ENCODE measurements around the gene IDH3B. TPM values are rescaled to one million over a fixed set of nuclear protein-coding genes. Genes with fewer than 3 reads are reported as not detected.

The IDH3B gene
- total and polyA plus RNA-seq, 2 of the 13 experiments (the other 11 are each of a cell fraction or from before 2014, with no cell fraction given): 215 to 254 TPM

DNA sequence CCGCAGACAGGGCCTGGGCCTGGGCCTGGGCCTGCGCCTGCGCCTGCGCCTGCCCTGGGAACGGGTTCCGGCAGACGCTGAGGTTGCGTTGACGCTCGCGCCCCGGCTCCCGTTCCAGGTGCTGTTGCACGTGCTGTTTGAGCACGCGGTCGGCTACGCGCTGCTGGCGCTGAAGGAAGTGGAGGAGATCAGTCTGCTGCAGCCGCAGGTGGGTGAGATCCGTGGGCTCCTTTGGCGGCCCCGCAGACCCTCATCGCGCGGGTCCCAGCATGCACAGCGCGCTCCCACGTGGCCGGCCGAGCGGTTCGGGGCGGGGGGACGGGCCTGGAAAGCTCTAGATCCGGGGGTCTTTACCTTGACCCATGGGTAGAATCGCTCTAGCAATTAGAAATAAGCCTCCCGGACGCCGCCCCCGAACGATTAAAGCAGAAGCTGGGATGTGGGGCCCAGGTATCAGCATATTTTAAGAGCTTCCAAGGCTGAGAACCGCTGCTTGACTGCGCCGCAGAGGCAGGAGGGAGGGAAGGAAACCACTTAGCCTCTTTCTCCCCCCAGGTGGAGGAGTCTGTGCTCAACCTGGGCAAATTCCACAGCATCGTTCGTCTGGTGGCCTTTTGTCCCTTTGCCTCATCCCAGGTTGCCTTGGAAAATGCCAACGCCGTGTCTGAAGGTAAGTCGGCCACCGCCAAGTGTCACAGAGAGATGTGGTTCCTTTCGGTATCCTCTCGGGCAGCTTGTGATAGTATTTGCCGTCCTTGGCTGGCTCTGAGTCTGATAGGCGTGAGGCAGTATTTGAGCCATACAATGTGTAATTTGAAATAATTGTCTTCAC, 11.1 kb downstream of the IDH3B start (continued):
- TF ChIP-seq, protein P1, sequence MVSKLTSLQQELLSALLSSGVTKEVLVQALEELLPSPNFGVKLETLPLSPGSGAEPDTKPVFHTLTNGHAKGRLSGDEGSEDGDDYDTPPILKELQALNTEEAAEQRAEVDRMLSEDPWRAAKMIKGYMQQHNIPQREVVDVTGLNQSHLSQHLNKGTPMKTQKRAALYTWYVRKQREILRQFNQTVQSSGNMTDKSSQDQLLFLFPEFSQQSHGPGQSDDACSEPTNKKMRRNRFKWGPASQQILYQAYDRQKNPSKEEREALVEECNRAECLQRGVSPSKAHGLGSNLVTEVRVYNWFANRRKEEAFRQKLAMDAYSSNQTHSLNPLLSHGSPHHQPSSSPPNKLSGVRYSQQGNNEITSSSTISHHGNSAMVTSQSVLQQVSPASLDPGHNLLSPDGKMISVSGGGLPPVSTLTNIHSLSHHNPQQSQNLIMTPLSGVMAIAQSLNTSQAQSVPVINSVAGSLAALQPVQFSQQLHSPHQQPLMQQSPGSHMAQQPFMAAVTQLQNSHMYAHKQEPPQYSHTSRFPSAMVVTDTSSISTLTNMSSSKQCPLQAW (CRISPR knock-in tag; IDR thresholded peaks at IDR 0.05): peak; percentile 79
- TF ChIP-seq GPBP1L1 (CRISPR knock-in tag; IDR thresholded peaks at IDR 0.05) (no peak), ZFP36L2 (CRISPR knock-in tag; IDR thresholded peaks at IDR 0.05) (peak; percentile 80; the same call in 1 of the 2 replicates), ELK4 (CRISPR knock-in tag; IDR thresholded peaks at IDR 0.05; ENCODE audit: borderline replicate concordance) (0 out of 2 replicates have a peak, but pooled peaks have one; percentile 19), TAF1 (CRISPR knock-in tag; IDR thresholded peaks at IDR 0.05) (peak; percentile 95), PCBP1 (IDR thresholded peaks at IDR 0.05; ENCODE audit: borderline replicate concordance, low read depth, low read length) (no peak), ZNF850 (CRISPR knock-in tag; conservative IDR thresholded peaks at IDR 0.05) (0 out of 2 replicates have a peak, but pooled peaks have one; percentile 89), SP140L (CRISPR knock-in tag; IDR thresholded peaks at IDR 0.05; ENCODE audit: borderline replicate concordance) (no peak), ZNF629 (CRISPR knock-in tag; conservative IDR thresholded peaks at IDR 0.05) (no peak), YEATS4 (CRISPR knock-in tag; IDR thresholded peaks at IDR 0.05; ENCODE audit: borderline replicate concordance) (peak; percentile 93; the same call in 1 of the 2 replicates), RXRA (CRISPR knock-in tag; IDR thresholded peaks at IDR 0.05) (no peak), HMG20A (CRISPR knock-in tag; IDR thresholded peaks at IDR 0.05; ENCODE audit: borderline replicate concordance) (no peak), SALL1 (CRISPR knock-in tag; IDR thresholded peaks at IDR 0.05) (peak; percentile 86; the same call in 1 of the 2 replicates), DNMT3B (CRISPR knock-in tag; conservative IDR thresholded peaks at IDR 0.05) (no peak; the same call in 1 of the 2 replicates), ZSCAN29 (CRISPR knock-in tag; conservative IDR thresholded peaks at IDR 0.05) (peak; percentile 89), ZMAT3 (CRISPR knock-in tag; conservative IDR thresholded peaks at IDR 0.05) (peak; percentile 95; the same call in 1 of the 2 replicates), ADNP (CRISPR knock-in tag; IDR thresholded peaks at IDR 0.05) (no peak), DR1 (CRISPR knock-in tag; IDR thresholded peaks at IDR 0.05) (0 out of 2 replicates have a peak, but pooled peaks have one; percentile 79)
- TF ChIP-seq, protein P2, sequence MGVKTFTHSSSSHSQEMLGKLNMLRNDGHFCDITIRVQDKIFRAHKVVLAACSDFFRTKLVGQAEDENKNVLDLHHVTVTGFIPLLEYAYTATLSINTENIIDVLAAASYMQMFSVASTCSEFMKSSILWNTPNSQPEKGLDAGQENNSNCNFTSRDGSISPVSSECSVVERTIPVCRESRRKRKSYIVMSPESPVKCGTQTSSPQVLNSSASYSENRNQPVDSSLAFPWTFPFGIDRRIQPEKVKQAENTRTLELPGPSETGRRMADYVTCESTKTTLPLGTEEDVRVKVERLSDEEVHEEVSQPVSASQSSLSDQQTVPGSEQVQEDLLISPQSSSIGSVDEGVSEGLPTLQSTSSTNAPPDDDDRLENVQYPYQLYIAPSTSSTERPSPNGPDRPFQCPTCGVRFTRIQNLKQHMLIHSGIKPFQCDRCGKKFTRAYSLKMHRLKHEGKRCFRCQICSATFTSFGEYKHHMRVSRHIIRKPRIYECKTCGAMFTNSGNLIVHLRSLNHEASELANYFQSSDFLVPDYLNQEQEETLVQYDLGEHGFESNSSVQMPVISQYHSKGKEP (CRISPR knock-in tag; IDR thresholded peaks at IDR 0.05): no peak
- TF ChIP-seq, protein P3, sequence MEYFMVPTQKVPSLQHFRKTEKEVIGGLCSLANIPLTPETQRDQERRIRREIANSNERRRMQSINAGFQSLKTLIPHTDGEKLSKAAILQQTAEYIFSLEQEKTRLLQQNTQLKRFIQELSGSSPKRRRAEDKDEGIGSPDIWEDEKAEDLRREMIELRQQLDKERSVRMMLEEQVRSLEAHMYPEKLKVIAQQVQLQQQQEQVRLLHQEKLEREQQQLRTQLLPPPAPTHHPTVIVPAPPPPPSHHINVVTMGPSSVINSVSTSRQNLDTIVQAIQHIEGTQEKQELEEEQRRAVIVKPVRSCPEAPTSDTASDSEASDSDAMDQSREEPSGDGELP (IDR thresholded peaks at IDR 0.05; ENCODE audit: borderline replicate concordance, low read depth): no peak
- TF ChIP-seq, protein P4, sequence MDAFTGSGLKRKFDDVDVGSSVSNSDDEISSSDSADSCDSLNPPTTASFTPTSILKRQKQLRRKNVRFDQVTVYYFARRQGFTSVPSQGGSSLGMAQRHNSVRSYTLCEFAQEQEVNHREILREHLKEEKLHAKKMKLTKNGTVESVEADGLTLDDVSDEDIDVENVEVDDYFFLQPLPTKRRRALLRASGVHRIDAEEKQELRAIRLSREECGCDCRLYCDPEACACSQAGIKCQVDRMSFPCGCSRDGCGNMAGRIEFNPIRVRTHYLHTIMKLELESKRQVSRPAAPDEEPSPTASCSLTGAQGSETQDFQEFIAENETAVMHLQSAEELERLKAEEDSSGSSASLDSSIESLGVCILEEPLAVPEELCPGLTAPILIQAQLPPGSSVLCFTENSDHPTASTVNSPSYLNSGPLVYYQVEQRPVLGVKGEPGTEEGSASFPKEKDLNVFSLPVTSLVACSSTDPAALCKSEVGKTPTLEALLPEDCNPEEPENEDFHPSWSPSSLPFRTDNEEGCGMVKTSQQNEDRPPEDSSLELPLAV (CRISPR knock-in tag; conservative IDR thresholded peaks at IDR 0.05; ENCODE audit: low read depth): peak; percentile 91; the same call in 1 of the 2 replicates

All from HepG2 (cell line).